Epithelial cell of esophagus (primary cell): Measurements from ENCODE around the gene FBLN7.
"Not testable (repeated sequence)": the region's sequence is repeated elsewhere in the genome, so short reads cannot be mapped to it uniquely, and the experiment has no call there.

Experiments used
- DNase-seq: peaks from one replicate; pipeline ENCODE4 v3.0.0; 2010; ENCODE audit warnings: low read depth
- H3K4me3 ChIP-seq: 2 replicates; pipeline ENCODE4 v1.5.1; 2011; ENCODE audit warnings: mild to moderate bottlenecking, low read length, control low read depth
- CTCF ChIP-seq: IDR thresholded peaks from 2 replicates; pipeline ENCODE4 v1.5.1; 2011; ENCODE audit warnings: low read depth, mild to moderate bottlenecking, low read length, control low read depth, inconsistent platforms; ENCODE audit not compliant: insufficient read depth; ENCODE audit errors: missing control alignments

Gene FBLN7

GRCh38 chr2:112204411-112204810 is 66.2 kb downstream of the FBLN7 start:
- DNase-seq: peak; percentile 21
- no peak for TF ChIP-seq CTCF
- H3K4me3 ChIP-seq: no peak overlapping the region

GRCh38 chr2:112207905-112208304 is 69.7 kb downstream of the FBLN7 start:
- H3K4me3 ChIP-seq, DNase-seq: not testable (repeated sequence)

GRCh38 chr2:112216167-112216566 is 78.0 kb downstream of the FBLN7 start:
- peak; percentile 33 for DNase-seq
- no peak overlapping the region for H3K4me3 ChIP-seq
- TF ChIP-seq CTCF: peak; percentile 40

GRCh38 chr2:112217854-112218253 is 79.7 kb downstream of the FBLN7 start:
- no peak overlapping the region for H3K4me3 ChIP-seq
- DNase-seq: no peak
- no peak for TF ChIP-seq CTCF

GRCh38 chr2:112220186-112220585 is 82.0 kb downstream of the FBLN7 start:
- TF ChIP-seq CTCF: no peak

GRCh38 chr2:112220831-112221230 is 82.6 kb downstream of the FBLN7 start:
- no peak overlapping the region for H3K4me3 ChIP-seq
- no peak for TF ChIP-seq CTCF
- DNase-seq: no peak

More at GRCh38 chr2:112220186-112220585, 82.0 kb downstream of the FBLN7 start:
- no peak overlapping the region for H3K4me3 ChIP-seq
- DNase-seq: no peak

GRCh38 chr2:112229348-112229747 is 91.2 kb downstream of the FBLN7 start:
- DNase-seq: peak; percentile 96
- no peak overlapping the region for H3K4me3 ChIP-seq
- TF ChIP-seq CTCF: no peak
